K562 (cell line): ENCODE results near the gene SLC46A3. TPM values are rescaled to one million over a fixed set of nuclear protein-coding genes. Genes with fewer than 3 reads are reported as not detected.
"Not testable (repeated sequence)": the region's sequence is repeated elsewhere in the genome, so short reads cannot be mapped to it uniquely, and the experiment has no call there.

Source experiments
- ATAC-seq: fragments of 200-7000 bp; cut with Tn5 transposase; 3 replicates; pipeline ENCODE4 v1.9.1; 2020; ENCODE audit warnings: moderate library complexity
- BruUV-seq: library from RNA; stranded (reverse); fragments of 400-500 nt; replicated peaks from 2 replicates; lab custom pipeline; 2021; lab: Mats Ljungman, UMichigan
- CTCF ChIA-PET: fragments of 300-600 bp; formaldehyde crosslinking; extraction: SDS; loops from one replicate; lab custom pipeline; 2021; ENCODE audit warnings: low intra/inter-chr PET ratio; lab: Yijun Ruan, JAX
- POLR2A ChIA-PET: fragments of 300-600, 350-650 bp; sonication (Branson Sonifier 250); formaldehyde crosslinking; extraction: SDS; loops from one replicate; lab custom pipeline; 2021; ENCODE audit warnings: antibody characterized with exemption, inconsistent platforms; lab: Yijun Ruan, JAX
- DNase-seq, 4 experiments: peaks; one replicate each; pipeline versions ENCODE4 v3.0.0 to v3.0.0-alpha.2; 2011 to 2018; ENCODE audit warnings: low spot score in 3 of 4, mixed read lengths in 3 of 4; ENCODE audit errors: extremely low read depth in 1 of 4
- FAIRE-seq: peaks from 2 replicates; lab custom pipeline; 2011; peaks lifted over from hg19 to GRCh38; lab: Jason Lieb, UNC
- H2AFZ ChIP-seq: 2 replicates; pipeline ENCODE4 v1.6.0; 2011; ENCODE audit warnings: low read depth, low read length, control low read depth, inconsistent platforms
- H3K27ac ChIP-seq: fragments of 200-600 bp; 3 replicates; pipeline ENCODE4 v1.8.0; 2011; ENCODE audit warnings: low read depth, mild to moderate bottlenecking, control low read depth, inconsistent platforms, low read length, moderate library complexity, mixed read lengths; ENCODE audit errors: extremely low read depth
- H3K27me3 ChIP-seq, 2 experiments: fragments of 300-600 bp in 1 of 2; 2 replicates in 1 of 2; 3 replicates in 1 of 2; pipeline versions ENCODE4 v1.6.0 to v1.8.0; 2011; ENCODE audit warnings: inconsistent platforms in 2 of 2, low read length in 2 of 2, mild to moderate bottlenecking in 1 of 2, mixed read lengths in 1 of 2, moderate library complexity in 1 of 2; ENCODE audit not compliant: control insufficient read depth in 2 of 2, insufficient read depth in 2 of 2
- H3K36me3 ChIP-seq: fragments of 300-600 bp; 3 replicates; pipeline ENCODE4 v1.8.0; 2011; ENCODE audit warnings: mild to moderate bottlenecking, low read length, inconsistent platforms; ENCODE audit not compliant: control insufficient read depth, insufficient read depth
- H3K4me1 ChIP-seq, 2 experiments: fragments of 200-600 bp in 1 of 2; replicated peaks in 1 of 2; 2 replicates in 1 of 2; 3 replicates in 1 of 2; pipeline versions ENCODE4 v1.5.1 to v1.8.0; 2011; ENCODE audit warnings: inconsistent platforms in 2 of 2, low read length in 2 of 2, mild to moderate bottlenecking in 1 of 2, mixed read lengths in 1 of 2, moderate library complexity in 1 of 2; ENCODE audit not compliant: control insufficient read depth in 2 of 2, insufficient read depth in 2 of 2
- H3K4me2 ChIP-seq: 2 replicates; pipeline ENCODE4 v1.6.1; 2011; ENCODE audit warnings: low read length, control low read depth, inconsistent platforms, mixed read lengths; ENCODE audit not compliant: insufficient read depth
- H3K4me3 ChIP-seq: fragments of 200-600 bp; sonication (generic), shearing (Covaris generic); 2 replicates; pipeline ENCODE4 v1.5.1; 2016; ENCODE audit warnings: control low read depth, inconsistent platforms
- H3K79me2 ChIP-seq: fragments of 200-600 bp; 3 replicates; pipeline ENCODE4 v1.8.0; 2011; ENCODE audit warnings: low read length, inconsistent platforms; ENCODE audit not compliant: control insufficient read depth, insufficient read depth
- H3K9ac ChIP-seq, 2 experiments: 2 replicates each; pipeline versions ENCODE4 v1.6.0 to v1.6.1; 2011; ENCODE audit warnings: low read depth in 2 of 2, low read length in 2 of 2, control low read depth in 1 of 2, inconsistent platforms in 1 of 2, mild to moderate bottlenecking in 1 of 2, mixed read lengths in 1 of 2; ENCODE audit not compliant: insufficient read depth in 1 of 2
- H3K9me1 ChIP-seq: one replicate; pipeline ENCODE4 v1.6.0; 2011; ENCODE audit warnings: inconsistent platforms, mild to moderate bottlenecking, low read length, moderate library complexity; ENCODE audit not compliant: control insufficient read depth, insufficient read depth
- H3K9me3 ChIP-seq: replicated peaks from 2 replicates; pipeline ENCODE4 v1.5.1; 2011; ENCODE audit warnings: low read depth, low read length, inconsistent platforms; ENCODE audit not compliant: control insufficient read depth, insufficient read depth
- H4K20me1 ChIP-seq: replicated peaks from 2 replicates; pipeline ENCODE4 v1.6.1; 2011; ENCODE audit warnings: low read length, inconsistent platforms, mixed read lengths; ENCODE audit not compliant: control insufficient read depth, insufficient read depth
- ASH1L ChIP-seq: fragments of 450-650 bp; IDR thresholded peaks from 2 replicates; pipeline ENCODE4 v1.6.1; 2018; ENCODE audit warnings: borderline replicate concordance, mild to moderate bottlenecking, low read depth; ENCODE audit not compliant: partially characterized antibody
- FOXK1 ChIP-seq: sonication (generic); formaldehyde crosslinking; IDR thresholded peaks from 2 replicates; pipeline ENCODE4 v1.8.0; 2022; ENCODE audit warnings: missing genetic modification reagents, mild to moderate bottlenecking, borderline replicate concordance
- HES1 ChIP-seq: fragments of 450-650 bp; IDR thresholded peaks from 2 replicates; pipeline ENCODE4 v1.6.1; 2016; ENCODE audit warnings: low read depth, mild to moderate bottlenecking, moderate library complexity
- NFIX ChIP-seq: fragments of 250-450 bp; sonication (Bioruptor Pico); IDR thresholded peaks from 2 replicates; pipeline ENCODE4 v1.4.0; 2020; ENCODE audit warnings: low read depth, mild to moderate bottlenecking, moderate library complexity
- PKNOX1 ChIP-seq: fragments of 450-650 bp; IDR thresholded peaks from 2 replicates; pipeline ENCODE4 v1.6.1; 2016
- POLR2A ChIP-seq: fragments of 450-650 bp; conservative IDR thresholded peaks from 2 replicates; pipeline ENCODE4 v1.6.1; 2016
- PTRF ChIP-seq: fragments of 450-650 bp; IDR thresholded peaks from 2 replicates; pipeline ENCODE4 v1.6.1; 2016; ENCODE audit warnings: mild to moderate bottlenecking, missing genetic modification characterization, missing compliant biosample characterization
- TBP ChIP-seq: optimal IDR thresholded peaks from 2 replicates; pipeline ENCODE3; 2011; ENCODE audit warnings: low read depth, low read length, improper control_type of control experiment
- ZBTB12 ChIP-seq: fragments of 250-450 bp; sonication (Bioruptor Pico); IDR thresholded peaks from 2 replicates; pipeline ENCODE4 v1.4.0; 2020
- WGBS: fragments of 100-300 bp; shearing (Covaris generic); methylation state at CpG from one replicate; pipeline ENCODE4 v1.1.6; 2016; ENCODE audit warnings: low coverage, mixed read lengths; ENCODE audit not compliant: insufficient coverage; ENCODE audit errors: missing lambda C conversion rate; 5-methylcytosine and 5-hydroxymethylcytosine counted together
- in situ Hi-C: fragments of 300-500 bp; cut with MboI; formaldehyde crosslinking; loops from 4 replicates; pipeline ENCODE4 v1.15.0; 2018; ENCODE audit warnings: inconsistent platforms, mixed read lengths
- intact Hi-C: fragments of 100-400 bp; cut with micrococcal nuclease; formaldehyde crosslinking; loops from 2 replicates; pipeline ENCODE4 v1.14.2; 2022
- polyA plus RNA-seq, 8 experiments: library from polyadenylated mRNA; depleted of rRNA in 4 of 8; stranded (reverse) in 5 of 8; unstranded in 3 of 8; fragments of >200 nt; fragmentation: Nextera tagmentation in 2 of 8; fragmentation: Illumina TruSeq in 1 of 8; extraction: Ambion mirVana in 2 of 8; extraction: Trizol in 1 of 8; gene quantifications; 2 replicates each; pipeline versions ENCODE4 v1.2.1 to v1.2.3, GENCODE V29; 2011 to 2014; ENCODE audit warnings: inconsistent platforms in 1 of 8, missing spikeins in 1 of 8
- total RNA-seq, 7 experiments: library from RNA; depleted of rRNA in 6 of 7; stranded (reverse); fragments of >200 nt in 6 of 7; fragmentation: Illumina TruSeq in 2 of 7; extraction: Trizol in 2 of 7; gene quantifications; 2 replicates each; pipeline versions ENCODE4 v1.2.1 to v1.2.3, GENCODE V29; 2011 to 2021; ENCODE audit warnings: low replicate concordance in 1 of 7

The SLC46A3 gene
- total and polyA plus RNA-seq, 9 of the 15 experiments (the other 6 are each of a cell fraction or from before 2014, with no cell fraction given) = 0.14 to 1.2 (median 0.51) TPM

GRCh38 chr13:28685114-28685513 lies 33.7 kb downstream of the SLC46A3 start (continued):
- TF ChIP-seq ZBTB12 (CRISPR knock-in tag) (no peak), FOXK1 (no peak), ASH1L (no peak), HES1 (no peak), PTRF (tag) (no peak), POLR2A (no peak), NFIX (CRISPR knock-in tag) (no peak)
- TF ChIP-seq, all 486 proteins: peak for 0

GRCh38 chr13:28684257-28684656 lies 34.5 kb downstream of the SLC46A3 start:
- Histone ChIP-seq H3K4me1 (peaks cover 0 to 10% of the 10 kb centered on the region in 2 experiments; a peak in 3 of 5 replicates), H3K27me3 (no peaks in the 10 kb centered on the region), H3K79me2 (no peaks in the 10 kb centered on the region), H3K4me3 (no peak overlapping the region), H4K20me1 (no peaks in the 10 kb centered on the region), H3K9ac (0 out of 4 replicates have a peak overlapping the region, but pooled peaks of 1 of the 2 experiments have one; percentile 45), H3K9me1 (no peaks in the 10 kb centered on the region), H3K36me3 (peaks cover 3% of the 10 kb centered on the region; the same call in 1 of the 3 replicates), H3K4me2 (no peak overlapping the region; the same call in 1 of the 2 replicates), H2AFZ (no peak overlapping the region), H3K27ac (no peak overlapping the region), H3K9me3 (no peaks in the 10 kb centered on the region)
- DNase-seq (peak in 2 of 4 experiments; percentile 11 to 45), ATAC-seq (peak; percentile 87), FAIRE-seq (peak; percentile 37)
- ChIA-PET POLR2A (interaction anchor here (1.6 kb wide), 1 partner anchor 26 kb away, joined by 4 read pairs; no protein-coding TSS in a partner anchor), CTCF (no interaction called here)
- 6% methylated on average over 7 of the region's 7 CpGs for WGBS
- in situ Hi-C loops (loop anchor here (10.0 kb wide), 1 partner anchor 111 kb away; no protein-coding TSS in a partner anchor), intact Hi-C loops (no loop called here)
- no TSS peak for BruUV-seq
- TF ChIP-seq TBP (no peak), PKNOX1 (peak; percentile 12; the same call in 1 of the 2 replicates)

GRCh38 chr13:28683169-28683568 lies 35.6 kb downstream of the SLC46A3 start:
- 33% methylated on average over 8 of the region's 8 CpGs for WGBS
- H3K9ac ChIP-seq, H3K4me2 ChIP-seq, H3K79me2 ChIP-seq, H4K20me1 ChIP-seq, DNase-seq, BruUV-seq, H3K27me3 ChIP-seq, H3K9me1 ChIP-seq, FAIRE-seq, ATAC-seq, CTCF ChIA-PET, POLR2A ChIA-PET, H2AFZ ChIP-seq, H3K27ac ChIP-seq, H3K4me3 ChIP-seq, H3K9me3 ChIP-seq, H3K4me1 ChIP-seq, intact Hi-C loops: not testable (repeated sequence)
- in situ Hi-C loops = loop anchor here (10.0 kb wide), 1 partner anchor 112 kb away; no protein-coding TSS in a partner anchor
- H3K36me3 ChIP-seq = peaks cover 11% of the 10 kb centered on the region; the same call in 1 of the 3 replicates
